ENCODE results near the gene RNF20. TPM values are rescaled to one million over a fixed set of nuclear protein-coding genes. Genes with fewer than 3 reads are reported as not detected.

The RNF20 gene
- total RNA-seq, 6 experiments from 2014 or later, result 38.3 to 43.9 (median 41.5) TPM

- no peak for TF ChIP-seq CTCF (IDR thresholded peaks at IDR 0.05)
- peaks cover 6% of the 10 kb centered on the region for H3K4me1 Mint-ChIP-seq (ENCODE audit: low read depth)
- no peaks in the 10 kb centered on the region for H3K9me3 Mint-ChIP-seq
- peaks cover 3% of the 10 kb centered on the region; the same call in 1 of the 2 replicates for H3K27me3 Mint-ChIP-seq (ENCODE audit: insufficient read depth)
- H3K36me3 Mint-ChIP-seq (ENCODE audit: low read depth), result 0 out of 2 replicates have a peak, but pooled peaks cover under 1% of the 10 kb centered on the region
- H3K4me3 Mint-ChIP-seq, result no peak overlapping the region
- H3K27ac Mint-ChIP-seq, result no peak overlapping the region
- DNase-seq, result no peak
These were observed 34.2 kb downstream of the RNF20 start for GRCh38 chr9:101567725-101568350.

- TF ChIP-seq CTCF (IDR thresholded peaks at IDR 0.05), result no peak
- H3K4me3 Mint-ChIP-seq, result no peak overlapping the region
- peaks cover 6% of the 10 kb centered on the region for H3K4me1 Mint-ChIP-seq (ENCODE audit: low read depth)
- H3K9me3 Mint-ChIP-seq, result no peaks in the 10 kb centered on the region
- no peaks in the 10 kb centered on the region for H3K36me3 Mint-ChIP-seq (ENCODE audit: low read depth)
- peaks cover 3% of the 10 kb centered on the region; the same call in 1 of the 2 replicates for H3K27me3 Mint-ChIP-seq (ENCODE audit: insufficient read depth)
- H3K27ac Mint-ChIP-seq, result no peak overlapping the region
- no peak for DNase-seq
These were observed 36.3 kb downstream of the RNF20 start for GRCh38 chr9:101569741-101570501.

- Mint-ChIP-seq H3K36me3 (ENCODE audit: low read depth) (no peaks in the 10 kb centered on the region), H3K27me3 (ENCODE audit: insufficient read depth) (peaks cover 3% of the 10 kb centered on the region; the same call in 1 of the 2 replicates), H3K9me3 (no peaks in the 10 kb centered on the region), H3K4me3 (no peak overlapping the region), H3K4me1 (ENCODE audit: low read depth) (peaks cover 6% of the 10 kb centered on the region), H3K27ac (no peak overlapping the region)
- no peak for TF ChIP-seq CTCF (IDR thresholded peaks at IDR 0.05)
- DNase-seq, result no peak
These were observed 37.5 kb downstream of the RNF20 start for GRCh38 chr9:101571114-101571513.

GRCh38 chr9:101572316-101572715, 38.7 kb downstream of the RNF20 start:
- TF ChIP-seq CTCF (IDR thresholded peaks at IDR 0.05), result no peak
- no peak overlapping the region for H3K4me3 Mint-ChIP-seq
- no peak for DNase-seq
- H3K4me1 Mint-ChIP-seq (ENCODE audit: low read depth), result peaks cover 5% of the 10 kb centered on the region
- H3K9me3 Mint-ChIP-seq, result no peaks in the 10 kb centered on the region
- peaks cover 3% of the 10 kb centered on the region; the same call in 1 of the 2 replicates for H3K27me3 Mint-ChIP-seq (ENCODE audit: insufficient read depth)
- no peaks in the 10 kb centered on the region for H3K36me3 Mint-ChIP-seq (ENCODE audit: low read depth)
- no peak overlapping the region for H3K27ac Mint-ChIP-seq

GRCh38 chr9:101574731-101575333, 41.2 kb downstream of the RNF20 start:
- H3K4me3 Mint-ChIP-seq, result no peak overlapping the region
- H3K4me1 Mint-ChIP-seq (ENCODE audit: low read depth), result peaks cover 4% of the 10 kb centered on the region; the same call in 1 of the 2 replicates
- no peak for DNase-seq
- TF ChIP-seq CTCF (IDR thresholded peaks at IDR 0.05), result no peak
- H3K36me3 Mint-ChIP-seq (ENCODE audit: low read depth), result no peaks in the 10 kb centered on the region
- no peak overlapping the region for H3K27ac Mint-ChIP-seq
- H3K9me3 Mint-ChIP-seq, result no peaks in the 10 kb centered on the region
- peaks cover 3% of the 10 kb centered on the region; the same call in 1 of the 2 replicates for H3K27me3 Mint-ChIP-seq (ENCODE audit: insufficient read depth)
